ENCODE results near the gene PPP1R16B.

PPP1R16B gene

DNA sequence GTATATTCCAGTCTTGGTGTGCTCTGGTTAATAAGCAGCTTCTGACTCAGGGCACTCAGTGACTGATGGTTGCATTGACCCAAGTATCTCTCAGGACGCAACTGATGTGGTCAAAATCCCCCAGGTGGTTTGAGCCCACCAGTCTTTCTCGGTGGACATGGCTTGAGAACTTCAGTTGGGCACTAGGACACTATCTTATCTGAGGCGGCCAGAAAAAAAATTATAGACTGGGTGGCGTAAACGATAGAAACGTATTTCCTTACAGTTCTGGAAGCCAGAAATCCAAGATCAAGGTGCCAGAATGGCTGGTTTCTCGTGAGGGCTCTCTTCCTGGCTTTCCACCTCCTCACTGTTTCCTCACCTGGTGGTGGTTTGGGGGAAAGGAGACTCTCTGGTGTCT, 52.2 kb downstream of the PPP1R16B start:
- TF ChIP-seq SIN3A (IDR thresholded peaks at IDR 0.05; ENCODE audit: borderline replicate concordance, insufficient read depth, low read length) (no peak), FOXP2 (optimal IDR thresholded peaks at IDR 0.05; ENCODE audit: borderline replicate concordance, extremely low read depth, extremely low read length, insufficient read depth) (no peak), TAF1 (IDR thresholded peaks at IDR 0.05; ENCODE audit: borderline replicate concordance, insufficient read depth, low read length) (no peak), POLR2AphosphoS5 (IDR thresholded peaks at IDR 0.05; ENCODE audit: low read depth, low read length) (no peak)
- TF ChIP-seq, protein P1, sequence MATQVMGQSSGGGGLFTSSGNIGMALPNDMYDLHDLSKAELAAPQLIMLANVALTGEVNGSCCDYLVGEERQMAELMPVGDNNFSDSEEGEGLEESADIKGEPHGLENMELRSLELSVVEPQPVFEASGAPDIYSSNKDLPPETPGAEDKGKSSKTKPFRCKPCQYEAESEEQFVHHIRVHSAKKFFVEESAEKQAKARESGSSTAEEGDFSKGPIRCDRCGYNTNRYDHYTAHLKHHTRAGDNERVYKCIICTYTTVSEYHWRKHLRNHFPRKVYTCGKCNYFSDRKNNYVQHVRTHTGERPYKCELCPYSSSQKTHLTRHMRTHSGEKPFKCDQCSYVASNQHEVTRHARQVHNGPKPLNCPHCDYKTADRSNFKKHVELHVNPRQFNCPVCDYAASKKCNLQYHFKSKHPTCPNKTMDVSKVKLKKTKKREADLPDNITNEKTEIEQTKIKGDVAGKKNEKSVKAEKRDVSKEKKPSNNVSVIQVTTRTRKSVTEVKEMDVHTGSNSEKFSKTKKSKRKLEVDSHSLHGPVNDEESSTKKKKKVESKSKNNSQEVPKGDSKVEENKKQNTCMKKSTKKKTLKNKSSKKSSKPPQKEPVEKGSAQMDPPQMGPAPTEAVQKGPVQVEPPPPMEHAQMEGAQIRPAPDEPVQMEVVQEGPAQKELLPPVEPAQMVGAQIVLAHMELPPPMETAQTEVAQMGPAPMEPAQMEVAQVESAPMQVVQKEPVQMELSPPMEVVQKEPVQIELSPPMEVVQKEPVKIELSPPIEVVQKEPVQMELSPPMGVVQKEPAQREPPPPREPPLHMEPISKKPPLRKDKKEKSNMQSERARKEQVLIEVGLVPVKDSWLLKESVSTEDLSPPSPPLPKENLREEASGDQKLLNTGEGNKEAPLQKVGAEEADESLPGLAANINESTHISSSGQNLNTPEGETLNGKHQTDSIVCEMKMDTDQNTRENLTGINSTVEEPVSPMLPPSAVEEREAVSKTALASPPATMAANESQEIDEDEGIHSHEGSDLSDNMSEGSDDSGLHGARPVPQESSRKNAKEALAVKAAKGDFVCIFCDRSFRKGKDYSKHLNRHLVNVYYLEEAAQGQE (IDR thresholded peaks at IDR 0.05; ENCODE audit: insufficient read depth in 1 of 2, low read depth in 2 of 2, low read length in 2 of 2), result no peak

DNA sequence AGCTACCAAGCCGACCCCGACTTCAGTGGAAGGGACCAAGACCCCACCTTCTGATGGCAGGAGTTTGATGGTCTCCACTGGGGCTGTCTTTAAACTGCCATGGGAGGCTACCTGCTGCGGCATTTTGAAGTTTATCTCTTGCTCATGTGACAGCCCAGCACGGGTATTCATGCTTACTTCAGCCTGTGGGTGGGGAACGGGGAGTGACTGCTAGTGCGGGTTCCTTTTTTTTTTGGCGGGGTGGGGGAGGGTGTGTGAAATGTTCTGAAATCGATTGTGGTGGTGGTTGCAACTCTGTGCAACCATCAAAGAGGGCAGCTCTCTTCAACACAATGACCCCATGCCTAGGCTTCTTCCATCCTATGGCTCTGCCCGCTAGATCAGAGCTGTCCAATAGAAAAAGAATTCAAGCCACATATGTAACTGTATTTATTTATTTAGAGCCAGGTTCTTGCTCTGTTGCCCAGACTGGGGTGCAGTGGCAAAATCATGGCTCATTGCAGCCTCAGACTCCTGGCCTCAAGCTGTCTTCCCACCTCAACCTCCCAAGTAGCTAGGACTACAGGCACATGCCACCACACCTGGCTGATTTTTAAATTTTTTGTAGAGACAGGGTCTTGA, 53.7 kb downstream of the PPP1R16B start:
- TF ChIP-seq FOXP2 (optimal IDR thresholded peaks at IDR 0.05; ENCODE audit: borderline replicate concordance, extremely low read depth, extremely low read length, insufficient read depth), result no peak
- TF ChIP-seq, protein P1 (IDR thresholded peaks at IDR 0.05; ENCODE audit: insufficient read depth in 1 of 2, low read depth in 2 of 2, low read length in 2 of 2), result no peak
- TF ChIP-seq TAF1 (IDR thresholded peaks at IDR 0.05; ENCODE audit: borderline replicate concordance, insufficient read depth, low read length), result no peak
- no peak for TF ChIP-seq POLR2AphosphoS5 (IDR thresholded peaks at IDR 0.05; ENCODE audit: low read depth, low read length)
- TF ChIP-seq SIN3A (IDR thresholded peaks at IDR 0.05; ENCODE audit: borderline replicate concordance, insufficient read depth, low read length), result no peak

DNA sequence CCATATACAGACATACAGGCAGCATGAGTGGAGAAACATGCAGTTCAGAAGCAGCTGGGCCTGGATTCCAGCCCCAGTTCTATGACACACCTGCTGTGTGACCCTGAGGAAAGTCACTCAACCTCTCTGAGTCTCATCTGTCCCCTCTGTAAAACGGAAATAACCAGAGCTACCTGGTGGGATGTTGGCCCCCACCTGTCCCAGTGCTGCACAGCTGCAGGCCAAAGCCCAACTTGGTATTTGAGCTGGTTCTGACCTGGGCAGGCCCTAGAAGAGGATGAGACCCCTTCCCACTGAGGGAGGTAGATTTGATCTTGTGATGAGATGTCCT, 55.5 kb downstream of the PPP1R16B start:
- TF ChIP-seq SIN3A (IDR thresholded peaks at IDR 0.05; ENCODE audit: borderline replicate concordance, insufficient read depth, low read length), result no peak
- TF ChIP-seq TAF1 (IDR thresholded peaks at IDR 0.05; ENCODE audit: borderline replicate concordance, insufficient read depth, low read length), result no peak
- no peak for TF ChIP-seq POLR2AphosphoS5 (IDR thresholded peaks at IDR 0.05; ENCODE audit: low read depth, low read length)
- TF ChIP-seq, protein P1 (IDR thresholded peaks at IDR 0.05; ENCODE audit: insufficient read depth in 1 of 2, low read depth in 2 of 2, low read length in 2 of 2), result no peak
- no peak for TF ChIP-seq FOXP2 (optimal IDR thresholded peaks at IDR 0.05; ENCODE audit: borderline replicate concordance, extremely low read depth, extremely low read length, insufficient read depth)

DNA sequence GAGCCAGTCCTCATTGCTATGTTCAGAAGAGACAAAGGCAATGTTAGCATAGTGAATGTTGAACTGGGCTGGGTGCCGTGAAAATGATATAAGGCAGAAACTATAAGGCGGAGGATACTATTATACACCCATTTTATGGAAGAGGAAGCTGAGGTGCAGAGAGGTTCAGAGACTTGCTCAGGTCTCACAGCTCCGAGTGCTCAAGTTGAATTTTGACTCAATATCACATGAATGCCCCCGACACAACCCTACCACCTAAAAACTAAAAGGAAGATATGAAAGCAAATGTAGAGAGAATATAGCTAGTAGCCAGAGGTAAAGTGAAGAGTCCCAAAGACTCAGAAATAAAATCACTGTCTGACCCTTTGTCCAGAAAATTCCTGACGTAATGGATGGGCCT, 56.7 kb downstream of the PPP1R16B start:
- no peak for TF ChIP-seq TAF1 (IDR thresholded peaks at IDR 0.05; ENCODE audit: borderline replicate concordance, insufficient read depth, low read length)
- no peak for TF ChIP-seq SIN3A (IDR thresholded peaks at IDR 0.05; ENCODE audit: borderline replicate concordance, insufficient read depth, low read length)
- no peak for TF ChIP-seq FOXP2 (optimal IDR thresholded peaks at IDR 0.05; ENCODE audit: borderline replicate concordance, extremely low read depth, extremely low read length, insufficient read depth)
- TF ChIP-seq, protein P1 (IDR thresholded peaks at IDR 0.05; ENCODE audit: insufficient read depth in 1 of 2, low read depth in 2 of 2, low read length in 2 of 2), result no peak
- no peak for TF ChIP-seq POLR2AphosphoS5 (IDR thresholded peaks at IDR 0.05; ENCODE audit: low read depth, low read length)
